ENCODE data around the gene CBLC.

DNA sequence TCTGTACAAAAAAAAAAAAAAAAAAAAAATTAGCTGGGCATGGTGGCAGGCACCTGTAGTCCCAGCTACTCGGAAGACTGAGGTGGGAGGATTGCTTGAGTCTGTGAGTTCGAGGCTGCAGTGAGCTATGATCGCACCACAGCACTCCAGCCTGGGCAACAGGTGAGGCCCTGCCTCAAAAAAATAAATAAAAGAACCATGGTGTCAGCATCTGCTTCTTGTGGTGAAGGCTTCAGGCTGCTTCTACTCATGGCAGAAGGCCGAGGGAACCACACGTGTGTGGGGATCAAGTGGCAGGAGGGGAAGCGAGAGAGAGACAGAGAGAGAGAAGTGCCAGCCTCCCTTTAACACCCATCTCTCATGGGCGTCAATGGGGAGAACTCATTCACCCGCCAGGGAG lies 15.7 kb upstream of the CBLC start:
- TF ChIP-seq EZH2 (IDR thresholded peaks at IDR 0.05; ENCODE audit: low read length) (no peak), CTCF (optimal IDR thresholded peaks at IDR 0.05 in 1 of 3, IDR thresholded peaks at IDR 0.05 in 1 of 3, conservative IDR thresholded peaks at IDR 0.05 in 1 of 3; ENCODE audit: extremely low read depth in 1 of 3, insufficient read depth in 2 of 3, low read length in 3 of 3) (no peak)

Data from keratinocyte (primary cell).